HG03354 (cell line): ENCODE results near the gene SH2D1A.
"Not testable (repeated sequence)": the region's sequence is repeated elsewhere in the genome, so short reads cannot be mapped to it uniquely, and the experiment has no call there.

ENCODE experiments used
- ATAC-seq: cut with Tn5 transposase; IDR thresholded peaks from one replicate; pipeline ENCODE4 v1.9.1; 2021; ENCODE audit warnings: mild to moderate bottlenecking; ENCODE audit not compliant: unreplicated experiment, poor library complexity, severe bottlenecking

SH2D1A gene

GRCh38 chrX:124346117-124346876 lies at the start of gene SH2D1A:
Gene SH2D1A (plus strand): TSS chrX:124346563. CDS start chrX:124346643, 80 bp downstream.
- ATAC-seq, result no peak

- ATAC-seq, result not testable (repeated sequence)
Measured at GRCh38 chrX:124299323-124299722, 47.0 kb upstream of the SH2D1A start.

- peak; percentile 64 for ATAC-seq
Measured at GRCh38 chrX:124300405-124300804, 46.0 kb upstream of the SH2D1A start.

- ATAC-seq, result no peak
Measured at GRCh38 chrX:124307253-124307907, 39.0 kb upstream of the SH2D1A start.

- ATAC-seq, result no peak
Measured at GRCh38 chrX:124325732-124326131, 20.6 kb upstream of the SH2D1A start.

- no peak for ATAC-seq
Measured at GRCh38 chrX:124328765-124329164, 17.6 kb upstream of the SH2D1A start.

GRCh38 chrX:124332481-124333424 lies 13.6 kb upstream of the SH2D1A start, which contains the start of gene TEX13D:
Gene TEX13D (plus strand): TSS chrX:124332660. CDS start chrX:124332918, 258 bp downstream.
- no peak for ATAC-seq

GRCh38 chrX:124333862-124334261 lies 12.5 kb upstream of the SH2D1A start:
- peak; percentile 39 for ATAC-seq

GRCh38 chrX:124334555-124334954 lies 11.8 kb upstream of the SH2D1A start:
- ATAC-seq, result peak; percentile 8

GRCh38 chrX:124335598-124335997 lies 10.8 kb upstream of the SH2D1A start:
- no peak for ATAC-seq

GRCh38 chrX:124337916-124338315 lies 8.4 kb upstream of the SH2D1A start:
- no peak for ATAC-seq

- ATAC-seq, result no peak
Measured at GRCh38 chrX:124338733-124339514, 7.4 kb upstream of the SH2D1A start.

GRCh38 chrX:124341396-124342132 lies 4.8 kb upstream of the SH2D1A start:
- no peak for ATAC-seq

GRCh38 chrX:124342174-124342867 lies 4.0 kb upstream of the SH2D1A start:
- ATAC-seq, result no peak

- ATAC-seq, result no peak
Measured at GRCh38 chrX:124343016-124343415, 3.3 kb upstream of the SH2D1A start.

GRCh38 chrX:124344246-124344645 lies 2.1 kb upstream of the SH2D1A start:
- ATAC-seq, result peak; percentile 46

GRCh38 chrX:124346877-124347241 lies 496 bp downstream of the SH2D1A start:
- ATAC-seq, result no peak

- ATAC-seq, result no peak
Measured at GRCh38 chrX:124347242-124347641, 879 bp downstream of the SH2D1A start.
